ENCODE data around the gene KRTAP10-6. TPM values are rescaled to one million over a fixed set of nuclear protein-coding genes. Genes with fewer than 3 reads are reported as not detected.
"Not testable (repeated sequence)": the region's sequence is repeated elsewhere in the genome, so short reads cannot be mapped to it uniquely, and the experiment has no call there.

The KRTAP10-6 gene
- total and polyA plus RNA-seq, 2 experiments from 2014 or later = not detected

DNA sequence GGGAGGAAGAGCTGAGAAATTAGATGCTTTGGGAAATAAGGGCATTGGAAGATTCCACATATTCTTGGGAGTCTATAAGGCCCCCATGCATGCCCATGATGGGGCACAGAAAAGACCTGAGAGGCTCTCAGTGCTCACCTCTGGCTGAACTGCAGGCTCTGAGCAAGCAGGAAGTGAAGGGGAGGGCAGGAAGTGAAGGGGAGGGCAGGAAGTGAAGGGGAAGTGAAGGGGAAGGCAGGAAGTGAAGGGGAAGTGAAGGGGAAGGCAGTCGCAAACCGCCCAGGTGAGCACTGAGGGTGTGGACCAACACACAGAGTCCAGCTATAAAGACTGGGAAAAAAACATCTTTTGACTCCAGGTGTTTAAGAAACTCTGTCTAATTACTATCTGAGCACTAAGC, 38.1 kb upstream of the KRTAP10-6 start:
- TF ChIP-seq EZH2phosphoT487 (IDR thresholded peaks at IDR 0.05; ENCODE audit: low read depth, severe bottlenecking, unreplicated experiment) (no peak), EZH2 (IDR thresholded peaks at IDR 0.05; ENCODE audit: borderline replicate concordance) (no peak)
- TF ChIP-seq, protein P1, sequence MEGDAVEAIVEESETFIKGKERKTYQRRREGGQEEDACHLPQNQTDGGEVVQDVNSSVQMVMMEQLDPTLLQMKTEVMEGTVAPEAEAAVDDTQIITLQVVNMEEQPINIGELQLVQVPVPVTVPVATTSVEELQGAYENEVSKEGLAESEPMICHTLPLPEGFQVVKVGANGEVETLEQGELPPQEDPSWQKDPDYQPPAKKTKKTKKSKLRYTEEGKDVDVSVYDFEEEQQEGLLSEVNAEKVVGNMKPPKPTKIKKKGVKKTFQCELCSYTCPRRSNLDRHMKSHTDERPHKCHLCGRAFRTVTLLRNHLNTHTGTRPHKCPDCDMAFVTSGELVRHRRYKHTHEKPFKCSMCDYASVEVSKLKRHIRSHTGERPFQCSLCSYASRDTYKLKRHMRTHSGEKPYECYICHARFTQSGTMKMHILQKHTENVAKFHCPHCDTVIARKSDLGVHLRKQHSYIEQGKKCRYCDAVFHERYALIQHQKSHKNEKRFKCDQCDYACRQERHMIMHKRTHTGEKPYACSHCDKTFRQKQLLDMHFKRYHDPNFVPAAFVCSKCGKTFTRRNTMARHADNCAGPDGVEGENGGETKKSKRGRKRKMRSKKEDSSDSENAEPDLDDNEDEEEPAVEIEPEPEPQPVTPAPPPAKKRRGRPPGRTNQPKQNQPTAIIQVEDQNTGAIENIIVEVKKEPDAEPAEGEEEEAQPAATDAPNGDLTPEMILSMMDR (IDR thresholded peaks at IDR 0.05; ENCODE audit: poor library complexity) = no peak
- Histone ChIP-seq H3K27ac (no peak overlapping the region), H3K4me2 (no peak overlapping the region), H3K36me3 (replicated peaks; ENCODE audit: insufficient read depth, low read depth) (no peaks in the 10 kb centered on the region), H3K27me3 (no peaks in the 10 kb centered on the region), H3K4me3 (no peak overlapping the region), H3K4me1 (ENCODE audit: insufficient read depth) (no peaks in the 10 kb centered on the region), H3K9me2 (replicated peaks; ENCODE audit: insufficient read depth) (no peaks in the 10 kb centered on the region), H3K9me3 (ENCODE audit: low read depth) (no peaks in the 10 kb centered on the region), H4K20me1 (ENCODE audit: insufficient read depth, poor library complexity, severe bottlenecking) (no peaks in the 10 kb centered on the region), H3K79me2 (no peaks in the 10 kb centered on the region), H2AFZ (no peak overlapping the region)
- WGBS (ENCODE audit: low lambda C conversion rate, missing lambda C conversion rate) = 100% methylated on average over 2 of the region's 2 CpGs
- DNase-seq (ENCODE audit: low spot score) = no peak

DNA sequence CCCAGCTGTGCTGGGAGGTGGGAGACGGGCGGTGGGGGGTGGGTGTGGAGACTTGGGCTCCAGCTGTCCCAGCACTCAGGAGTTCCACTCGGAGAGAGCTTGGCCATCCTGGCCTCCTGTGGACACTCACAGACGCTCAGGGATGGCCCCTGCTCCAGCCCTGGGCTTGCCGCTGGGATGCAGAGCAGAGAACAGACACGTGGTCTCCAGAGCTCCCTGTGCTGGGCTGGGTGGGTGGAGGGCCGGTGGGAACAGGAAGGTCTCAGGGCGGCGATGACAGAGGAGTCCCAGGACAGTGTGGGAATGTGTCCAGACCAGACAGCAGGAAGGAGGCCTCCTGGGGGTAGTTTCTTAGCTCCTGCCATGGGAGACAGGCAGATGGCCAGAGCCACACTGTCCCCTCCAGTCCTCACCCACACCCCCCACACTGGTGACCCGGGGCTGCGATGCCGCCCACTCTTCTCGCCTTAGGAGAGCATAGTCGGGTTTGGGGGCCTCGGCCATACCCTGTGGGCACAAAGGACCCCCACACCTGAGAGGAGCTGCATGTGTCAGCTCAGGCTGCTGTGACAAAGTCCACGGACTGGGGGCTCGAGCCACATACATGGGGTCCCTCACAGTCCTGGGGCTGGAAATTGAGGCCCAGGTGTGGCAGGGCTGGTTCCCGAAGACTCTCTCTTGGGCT, 36.5 kb upstream of the KRTAP10-6 start:
- Histone ChIP-seq H3K9me2 (replicated peaks; ENCODE audit: insufficient read depth) (no peaks in the 10 kb centered on the region), H3K9me3 (ENCODE audit: low read depth) (no peaks in the 10 kb centered on the region), H3K79me2 (no peaks in the 10 kb centered on the region), H3K4me3 (no peak overlapping the region), H2AFZ (no peak overlapping the region), H3K27ac (no peak overlapping the region), H3K4me2 (no peak overlapping the region), H4K20me1 (ENCODE audit: insufficient read depth, poor library complexity, severe bottlenecking) (no peaks in the 10 kb centered on the region), H3K27me3 (no peaks in the 10 kb centered on the region), H3K36me3 (replicated peaks; ENCODE audit: insufficient read depth, low read depth) (no peaks in the 10 kb centered on the region), H3K4me1 (ENCODE audit: insufficient read depth) (no peaks in the 10 kb centered on the region)
- DNase-seq (ENCODE audit: low spot score) = no peak
- no peak for TF ChIP-seq EZH2 (IDR thresholded peaks at IDR 0.05; ENCODE audit: borderline replicate concordance)
- TF ChIP-seq, protein P1 (IDR thresholded peaks at IDR 0.05; ENCODE audit: poor library complexity) = no peak
- TF ChIP-seq EZH2phosphoT487 (IDR thresholded peaks at IDR 0.05; ENCODE audit: low read depth, severe bottlenecking, unreplicated experiment) = no peak
- WGBS (ENCODE audit: low lambda C conversion rate, missing lambda C conversion rate) = 82% methylated on average over 13 of the region's 18 CpGs

DNA sequence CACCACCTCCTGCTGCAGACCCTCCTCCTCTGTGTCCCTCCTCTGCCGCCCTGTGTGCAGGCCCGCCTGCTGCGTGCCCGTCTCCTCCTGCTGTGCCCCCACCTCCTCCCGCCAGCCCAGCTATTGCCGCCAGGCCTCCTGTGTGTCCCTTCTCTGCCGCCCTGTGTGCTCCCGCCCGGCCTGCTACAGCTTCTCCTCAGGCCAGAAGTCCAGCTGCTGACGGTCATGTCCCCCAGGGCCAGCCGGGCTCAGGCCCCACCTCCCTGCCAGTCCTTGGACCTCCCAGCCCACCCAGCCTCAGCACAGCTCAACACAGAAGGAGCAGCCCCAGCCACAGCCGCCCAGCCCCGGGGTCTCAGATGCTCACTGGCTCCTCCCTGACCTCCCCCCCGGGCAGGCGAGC, 35.5 kb upstream of the KRTAP10-6 start:
- H3K79me2 ChIP-seq; H3K36me3 ChIP-seq (replicated peaks; ENCODE audit: insufficient read depth, low read depth); DNase-seq (ENCODE audit: low spot score); H3K27me3 ChIP-seq; H4K20me1 ChIP-seq (ENCODE audit: insufficient read depth, poor library complexity, severe bottlenecking); H3K27ac ChIP-seq; H3K4me2 ChIP-seq; H3K9me2 ChIP-seq (replicated peaks; ENCODE audit: insufficient read depth); H3K9me3 ChIP-seq (ENCODE audit: low read depth); H3K4me1 ChIP-seq (ENCODE audit: insufficient read depth); H3K4me3 ChIP-seq; H2AFZ ChIP-seq: not testable (repeated sequence)
- 82% methylated on average over 12 of the region's 15 CpGs for WGBS (ENCODE audit: low lambda C conversion rate, missing lambda C conversion rate)

DNA sequence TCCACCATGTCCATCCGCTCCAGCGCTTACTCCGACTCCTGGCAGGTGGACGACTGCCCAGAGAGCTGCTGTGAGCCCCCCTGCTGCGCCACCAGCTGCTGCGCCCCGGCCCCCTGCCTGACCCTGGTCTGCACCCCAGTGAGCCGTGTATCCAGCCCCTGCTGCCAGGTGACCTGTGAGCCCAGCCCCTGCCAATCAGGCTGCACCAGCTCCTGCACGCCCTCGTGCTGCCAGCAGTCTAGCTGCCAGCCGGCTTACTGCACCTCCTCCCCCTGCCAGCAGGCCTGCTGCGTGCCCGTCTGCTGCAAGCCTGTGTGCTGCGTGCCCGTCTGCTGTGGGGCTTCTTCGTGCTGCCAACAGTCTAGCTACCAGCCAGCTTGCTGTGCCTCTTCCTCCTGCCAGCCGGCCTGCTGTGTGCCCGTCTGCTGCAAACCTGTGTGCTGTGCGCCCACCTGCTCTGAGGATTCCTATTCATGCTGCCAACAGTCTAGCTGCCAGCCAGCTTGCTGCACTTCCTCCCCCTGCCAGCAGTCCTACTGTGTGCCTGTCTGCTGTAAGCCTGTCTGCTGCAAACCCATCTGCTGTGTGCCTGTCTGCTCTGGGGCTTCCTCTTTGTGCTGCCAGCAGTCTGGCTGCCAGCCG, 35.0 kb upstream of the KRTAP10-6 start:
- H3K27me3 ChIP-seq; H3K4me3 ChIP-seq; H3K36me3 ChIP-seq (replicated peaks; ENCODE audit: insufficient read depth, low read depth); H2AFZ ChIP-seq; H3K9me3 ChIP-seq (ENCODE audit: low read depth); H3K27ac ChIP-seq; H3K9me2 ChIP-seq (replicated peaks; ENCODE audit: insufficient read depth); H4K20me1 ChIP-seq (ENCODE audit: insufficient read depth, poor library complexity, severe bottlenecking); H3K4me1 ChIP-seq (ENCODE audit: insufficient read depth); H3K4me2 ChIP-seq; H3K79me2 ChIP-seq; DNase-seq (ENCODE audit: low spot score): not testable (repeated sequence)
- 94% methylated on average over 20 of the region's 20 CpGs for WGBS (ENCODE audit: low lambda C conversion rate, missing lambda C conversion rate)
